SK-N-SH treated with all-trans-retinoic acid at 6 μM for 48 hours (cell line): ENCODE data around the gene CCDC88C.

Source experiments
- ATAC-seq: fragments of 200-7000 bp; cut with Tn5 transposase; 3 replicates; pipeline ENCODE4 v1.9.1; 2020; ENCODE audit warnings: mild to moderate bottlenecking, moderate library complexity
- ARNTL ChIP-seq: fragments of 450-650 bp; formaldehyde crosslinking; IDR thresholded peaks from 2 replicates; pipeline ENCODE4 v1.5.0; 2020; ENCODE audit warnings: low read depth, mild to moderate bottlenecking, moderate library complexity, borderline replicate concordance
- BACH2 ChIP-seq: fragments of 250-450 bp; sonication (Bioruptor Pico); IDR thresholded peaks from 2 replicates; pipeline ENCODE4 v1.9.0; 2021; ENCODE audit warnings: mild to moderate bottlenecking, borderline replicate concordance
- CSDC2 ChIP-seq: fragments of 250-450 bp; sonication (Bioruptor Pico); IDR thresholded peaks from 2 replicates; pipeline ENCODE4 v1.5.0; 2020; ENCODE audit warnings: mild to moderate bottlenecking, moderate library complexity
- ESRRG ChIP-seq: fragments of 250-450 bp; sonication (Bioruptor Pico); IDR thresholded peaks from 2 replicates; pipeline ENCODE4 v1.6.1; 2021; ENCODE audit warnings: mild to moderate bottlenecking
- GLIS3 ChIP-seq: fragments of 250-450 bp; sonication (Bioruptor Pico); IDR thresholded peaks from 2 replicates; pipeline ENCODE4 v1.5.0; 2020; ENCODE audit warnings: mild to moderate bottlenecking, moderate library complexity
- ISL1 ChIP-seq: fragments of 250-450 bp; sonication (Bioruptor Pico); IDR thresholded peaks from 2 replicates; pipeline ENCODE4 v2.1.2; 2022; ENCODE audit warnings: mild to moderate bottlenecking, moderate library complexity
- OSR1 ChIP-seq: fragments of 250-450 bp; sonication (Bioruptor Pico); IDR thresholded peaks from 2 replicates; pipeline ENCODE4 v1.8.0; 2022; ENCODE audit warnings: moderate library complexity, mild to moderate bottlenecking, inconsistent platforms
- PATZ1 ChIP-seq: fragments of 250-450 bp; sonication (Bioruptor Pico); IDR thresholded peaks from 2 replicates; pipeline ENCODE4 v1.8.0; 2020; ENCODE audit warnings: mild to moderate bottlenecking, moderate library complexity, borderline replicate concordance
- SNAI2 ChIP-seq: fragments of 250-450 bp; sonication (Bioruptor Pico); IDR thresholded peaks from 2 replicates; pipeline ENCODE4 v1.5.0; 2020; ENCODE audit warnings: mild to moderate bottlenecking, moderate library complexity
- TCF4 ChIP-seq: fragments of 250-450 bp; sonication (Bioruptor Pico); IDR thresholded peaks from 2 replicates; pipeline ENCODE4 v1.8.0; 2021; ENCODE audit warnings: mild to moderate bottlenecking, moderate library complexity, borderline replicate concordance
- TOX ChIP-seq: fragments of 250-450 bp; sonication (Bioruptor Pico); IDR thresholded peaks from 2 replicates; pipeline ENCODE4 v1.8.0; 2021; ENCODE audit warnings: mild to moderate bottlenecking, moderate library complexity, borderline replicate concordance
- TSHZ2 ChIP-seq: fragments of 250-450 bp; sonication (Bioruptor Pico); IDR thresholded peaks from 2 replicates; pipeline ENCODE4 v1.5.0; 2020; ENCODE audit warnings: mild to moderate bottlenecking, moderate library complexity
- ZC3H10 ChIP-seq: fragments of 250-450 bp; sonication (Bioruptor Pico); IDR thresholded peaks from 2 replicates; pipeline ENCODE4 v1.5.1; 2021; ENCODE audit warnings: mild to moderate bottlenecking, moderate library complexity
- ZFP3 ChIP-seq: fragments of 250-450 bp; sonication (Bioruptor Pico); IDR thresholded peaks from 2 replicates; pipeline ENCODE4 v1.5.0; 2020; ENCODE audit warnings: mild to moderate bottlenecking, moderate library complexity
- ZFP30 ChIP-seq: fragments of 450-650 bp; formaldehyde crosslinking; IDR thresholded peaks from 2 replicates; pipeline ENCODE4 v1.5.0; 2022; ENCODE audit warnings: mild to moderate bottlenecking, moderate library complexity
- ZNF565 ChIP-seq: fragments of 450-650 bp; formaldehyde crosslinking; conservative IDR thresholded peaks from 2 replicates; pipeline ENCODE4 v1.5.0; 2020; ENCODE audit warnings: low read depth, mild to moderate bottlenecking, moderate library complexity
- ZNF70 ChIP-seq: fragments of 450-650 bp; formaldehyde crosslinking; IDR thresholded peaks from 2 replicates; pipeline ENCODE4 v1.5.0; 2020; ENCODE audit warnings: mild to moderate bottlenecking, moderate library complexity
- ZNF8 ChIP-seq: fragments of 450-650 bp; formaldehyde crosslinking; IDR thresholded peaks from 2 replicates; pipeline ENCODE4 v1.5.0; 2020; ENCODE audit warnings: mild to moderate bottlenecking, moderate library complexity
- TF ChIP-seq, protein P1 (sequence below): fragments of 250-450 bp; sonication (Bioruptor Pico); IDR thresholded peaks from 2 replicates; pipeline ENCODE4 v1.8.0; 2021; ENCODE audit warnings: low read depth, mild to moderate bottlenecking, moderate library complexity, borderline replicate concordance
- TF ChIP-seq, protein P2 (sequence below): fragments of 250-450 bp; sonication (Bioruptor Pico); IDR thresholded peaks from 2 replicates; pipeline ENCODE4 v1.5.1; 2021; ENCODE audit warnings: mild to moderate bottlenecking, moderate library complexity

The CCDC88C gene

DNA sequence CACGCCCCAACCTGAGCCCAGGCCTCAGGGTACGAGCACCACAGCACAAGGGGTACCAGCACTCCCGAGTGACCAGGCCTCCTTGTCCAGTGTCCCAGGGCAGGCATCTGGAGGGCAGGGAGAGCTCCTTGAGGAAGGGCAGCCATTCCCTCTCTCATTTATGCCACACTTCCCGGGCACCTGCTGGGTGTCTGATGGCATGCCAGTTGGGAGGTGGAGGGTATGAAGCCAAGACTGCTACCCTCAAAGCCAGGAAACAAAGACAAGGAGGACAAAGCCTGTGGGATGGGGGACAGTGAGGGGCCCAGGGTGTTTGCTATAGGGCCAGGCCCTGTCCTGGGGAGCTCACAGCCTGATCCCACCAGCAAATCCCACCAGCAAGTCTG, 45.6 kb downstream of the CCDC88C start:
- ATAC-seq, result no peak
- TF ChIP-seq BACH2 (CRISPR knock-in tag), result no peak
- TF ChIP-seq ZFP3 (CRISPR knock-in tag), result no peak
- TF ChIP-seq ISL1, result no peak
- no peak for TF ChIP-seq ZNF70 (CRISPR knock-in tag)
- no peak for TF ChIP-seq ZNF565
- TF ChIP-seq, protein P1, sequence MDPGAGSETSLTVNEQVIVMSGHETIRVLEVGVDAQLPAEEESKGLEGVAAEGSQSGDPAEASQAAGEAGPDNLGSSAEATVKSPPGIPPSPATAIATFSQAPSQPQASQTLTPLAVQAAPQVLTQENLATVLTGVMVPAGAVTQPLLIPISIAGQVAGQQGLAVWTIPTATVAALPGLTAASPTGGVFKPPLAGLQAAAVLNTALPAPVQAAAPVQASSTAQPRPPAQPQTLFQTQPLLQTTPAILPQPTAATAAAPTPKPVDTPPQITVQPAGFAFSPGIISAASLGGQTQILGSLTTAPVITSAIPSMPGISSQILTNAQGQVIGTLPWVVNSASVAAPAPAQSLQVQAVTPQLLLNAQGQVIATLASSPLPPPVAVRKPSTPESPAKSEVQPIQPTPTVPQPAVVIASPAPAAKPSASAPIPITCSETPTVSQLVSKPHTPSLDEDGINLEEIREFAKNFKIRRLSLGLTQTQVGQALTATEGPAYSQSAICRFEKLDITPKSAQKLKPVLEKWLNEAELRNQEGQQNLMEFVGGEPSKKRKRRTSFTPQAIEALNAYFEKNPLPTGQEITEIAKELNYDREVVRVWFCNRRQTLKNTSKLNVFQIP (CRISPR knock-in tag), result no peak

DNA sequence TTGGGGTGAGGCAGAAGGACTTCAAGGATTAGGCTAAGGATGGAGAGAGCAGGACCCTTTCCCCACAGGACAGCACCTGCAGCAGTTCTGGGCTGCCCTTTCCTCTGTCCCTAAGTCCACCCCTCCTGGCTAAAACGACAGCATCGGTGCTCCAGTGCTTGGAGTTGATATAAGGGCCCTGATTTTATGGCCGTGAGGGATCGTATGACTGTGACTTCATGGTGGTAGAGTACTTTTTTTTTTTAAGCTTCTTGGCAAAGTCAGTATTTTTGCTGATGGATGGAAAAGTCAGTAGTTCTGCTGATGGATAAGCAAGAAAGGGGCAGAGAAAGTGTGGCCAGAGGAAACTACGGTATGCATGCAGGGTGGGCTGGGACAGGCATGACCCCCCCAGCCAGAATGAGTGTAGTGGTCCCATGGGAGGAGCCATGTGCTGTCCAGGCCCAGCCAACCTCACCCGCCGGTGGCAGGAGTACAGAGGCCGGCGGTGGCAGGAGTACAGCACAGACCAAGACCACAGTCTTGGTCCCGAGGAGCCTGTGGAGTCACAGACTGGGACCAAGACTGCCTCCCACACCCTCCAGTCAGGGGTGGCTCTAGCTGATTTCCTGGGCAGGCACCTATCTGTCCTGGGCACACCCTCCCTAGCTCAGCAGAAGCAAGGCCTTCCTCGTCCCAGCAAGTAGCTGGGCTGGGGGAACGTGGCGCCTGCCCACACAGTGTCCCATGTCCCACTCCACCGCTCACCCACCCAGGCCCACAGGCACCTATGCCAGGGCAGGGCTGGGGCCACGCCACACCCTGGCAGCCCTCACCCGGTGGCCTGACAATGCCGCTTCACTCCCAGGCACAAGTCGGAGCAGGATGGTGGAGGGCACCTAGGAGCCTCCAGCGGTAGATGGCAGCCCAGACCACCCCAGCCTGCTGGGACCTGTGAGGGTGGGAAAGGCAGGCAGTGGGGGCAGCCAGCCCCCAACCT, 46.3 kb downstream of the CCDC88C start:
- TF ChIP-seq CSDC2 (CRISPR knock-in tag), result no peak
- no peak for TF ChIP-seq ESRRG (CRISPR knock-in tag)
- TF ChIP-seq PATZ1, result no peak
- TF ChIP-seq ZFP30 (CRISPR knock-in tag), result no peak
- no peak for TF ChIP-seq SNAI2 (CRISPR knock-in tag)
- TF ChIP-seq GLIS3, result no peak
- no peak for TF ChIP-seq ZNF565
- no peak for ATAC-seq

DNA sequence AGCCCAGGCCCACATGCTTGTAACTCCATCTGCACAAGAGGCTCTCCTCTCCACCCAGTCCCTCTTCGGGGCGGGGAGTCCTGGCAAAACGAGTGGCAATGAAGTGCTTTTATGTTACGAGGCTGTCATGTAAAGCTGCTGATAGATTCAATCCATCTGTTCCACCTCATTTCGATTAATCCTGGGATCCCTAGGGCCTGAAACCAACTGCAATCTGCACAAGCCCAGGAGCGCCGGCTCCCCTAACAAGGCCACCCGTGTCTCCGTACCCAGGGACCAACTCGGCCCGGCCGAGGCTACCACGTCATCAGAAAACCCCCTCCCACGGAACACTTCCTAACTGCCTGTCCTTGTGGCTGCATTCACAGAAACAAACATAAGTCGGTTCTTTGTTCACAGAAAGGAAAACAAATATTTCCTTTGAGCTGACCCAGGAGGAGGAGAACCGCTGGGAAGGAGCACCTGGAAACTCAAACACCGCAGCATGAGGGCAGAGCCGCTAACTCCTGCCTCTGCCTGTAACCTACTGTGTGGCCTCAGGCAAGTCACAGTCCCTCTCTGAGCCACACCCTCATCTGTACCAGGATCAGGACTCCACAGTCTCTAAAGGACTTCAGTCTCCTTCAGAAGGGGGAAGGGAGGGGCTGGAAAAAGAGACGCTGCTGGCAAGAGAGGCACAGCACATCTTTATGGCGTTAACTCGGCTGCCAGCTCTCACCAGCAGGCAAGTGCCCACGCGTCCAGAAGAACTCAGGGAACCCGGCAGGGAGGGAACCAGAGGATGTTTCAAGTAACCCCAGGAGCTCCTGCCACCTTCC, 47.8 kb downstream of the CCDC88C start:
- no peak for ATAC-seq

More for the DNA sequence above, 47.8 kb downstream of the CCDC88C start:
- TF ChIP-seq ZNF565 (no peak), PATZ1 (no peak), ZFP30 (CRISPR knock-in tag) (no peak), TOX (no peak), BACH2 (CRISPR knock-in tag) (no peak), TCF4 (no peak), ISL1 (no peak), ZC3H10 (CRISPR knock-in tag) (no peak), TSHZ2 (CRISPR knock-in tag) (no peak), ZFP3 (CRISPR knock-in tag) (no peak), ARNTL (CRISPR knock-in tag) (no peak), ZNF8 (no peak), OSR1 (CRISPR knock-in tag) (no peak)
- TF ChIP-seq, protein P1 (CRISPR knock-in tag), result no peak
- TF ChIP-seq, protein P2, sequence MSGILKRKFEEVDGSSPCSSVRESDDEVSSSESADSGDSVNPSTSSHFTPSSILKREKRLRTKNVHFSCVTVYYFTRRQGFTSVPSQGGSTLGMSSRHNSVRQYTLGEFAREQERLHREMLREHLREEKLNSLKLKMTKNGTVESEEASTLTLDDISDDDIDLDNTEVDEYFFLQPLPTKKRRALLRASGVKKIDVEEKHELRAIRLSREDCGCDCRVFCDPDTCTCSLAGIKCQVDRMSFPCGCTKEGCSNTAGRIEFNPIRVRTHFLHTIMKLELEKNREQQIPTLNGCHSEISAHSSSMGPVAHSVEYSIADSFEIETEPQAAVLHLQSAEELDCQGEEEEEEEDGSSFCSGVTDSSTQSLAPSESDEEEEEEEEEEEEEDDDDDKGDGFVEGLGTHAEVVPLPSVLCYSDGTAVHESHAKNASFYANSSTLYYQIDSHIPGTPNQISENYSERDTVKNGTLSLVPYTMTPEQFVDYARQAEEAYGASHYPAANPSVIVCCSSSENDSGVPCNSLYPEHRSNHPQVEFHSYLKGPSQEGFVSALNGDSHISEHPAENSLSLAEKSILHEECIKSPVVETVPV (CRISPR knock-in tag), result no peak
